Naive thymus-derived CD8-positive, alpha-beta T cell (primary cell): ENCODE measurements around the gene PPP2R5D. TPM values are rescaled to one million over a fixed set of nuclear protein-coding genes. Genes with fewer than 3 reads are reported as not detected.

Experiments used
- ATAC-seq, 2 donors: fragments of 150-1000 bp; cut with Tn5 transposase in 1 of 2; sonication (Bioruptor Pico), chemical (Tn5 transposase) in 1 of 2; 1 replicate in 1 of 2; 2 replicates in 1 of 2; pipeline ENCODE4 v1.10.0; 2021; ENCODE audit warnings: mild to moderate bottlenecking in 2 of 2, moderate library complexity in 2 of 2
- POLR2A ChIA-PET: fragments of 350-600 bp; sonication (Branson Sonifier 250); formaldehyde crosslinking; loops from one replicate; lab custom pipeline; 2021; ENCODE audit warnings: antibody characterized with exemption; lab: Charles Lee
- DNase-seq, 10 donors: peaks; one replicate each; pipeline versions ENCODE4 v3.0.0 to v3.0.0-alpha.2; 2020 to 2022
- H3K27ac Mint-ChIP-seq, 10 donors: one replicate each; pipeline ENCODE4 v1.8.0; 2020 to 2022; ENCODE audit warnings: mild to moderate bottlenecking in 10 of 10, mixed read lengths in 10 of 10, moderate library complexity in 4 of 10, inconsistent platforms in 1 of 10
- H3K27me3 Mint-ChIP-seq, 5 donors: one replicate each; pipeline ENCODE4 v1.8.0; 2021 to 2022; ENCODE audit warnings: mixed read lengths in 5 of 5
- H3K36me3 Mint-ChIP-seq, 3 donors: one replicate each; pipeline ENCODE4 v1.8.0; 2020 to 2022; ENCODE audit warnings: mixed read lengths in 3 of 3, mild to moderate bottlenecking in 2 of 3, inconsistent platforms in 1 of 3
- H3K4me1 Mint-ChIP-seq, 4 donors: one replicate each; pipeline ENCODE4 v1.8.0; 2021 to 2022; ENCODE audit warnings: mixed read lengths in 4 of 4
- H3K4me3 Mint-ChIP-seq, 10 donors: one replicate each; pipeline ENCODE4 v1.8.0; 2020 to 2022; ENCODE audit warnings: mild to moderate bottlenecking in 10 of 10, mixed read lengths in 10 of 10, moderate library complexity in 6 of 10, inconsistent platforms in 1 of 10
- H3K9me3 Mint-ChIP-seq, 9 donors: one replicate each; pipeline ENCODE4 v1.8.0; 2020 to 2022; ENCODE audit warnings: mixed read lengths in 9 of 9, mild to moderate bottlenecking in 3 of 9, inconsistent platforms in 1 of 9, moderate library complexity in 1 of 9
- polyA plus RNA-seq, 3 donors: library from polyadenylated mRNA; unstranded; fragments of 300-500 nt; fragmentation: Illumina TruSeq; gene quantifications; one replicate each; pipeline ENCODE4 v1.2.3, GENCODE V29; 2021
- total RNA-seq, 8 experiments: library from RNA in 2 of 8; stranded (reverse) in 2 of 8; gene quantifications; one replicate each; pipeline ENCODE4 v1.2.3 and lab custom pipeline; 2021 to 2026

PPP2R5D gene
- total and polyA plus RNA-seq, 5 experiments from 2014 or later = 11.6 to 32.4 (median 27.0) TPM

- no peak for DNase-seq
- Mint-ChIP-seq H3K4me1 (peaks cover 17 to 47% (median 38%) of the 10 kb centered on the region in 4 donors), H3K36me3 (peaks cover 4 to 51% (median 17%) of the 10 kb centered on the region in 3 donors), H3K27ac (peak overlapping the region; percentile 96 to 100 (median 99)), H3K9me3 (no peaks in the 10 kb centered on the region), H3K27me3 (no peaks in the 10 kb centered on the region), H3K4me3 (peak overlapping the region; percentile 93 to 99 (median 95))
- no peak for ATAC-seq
- POLR2A ChIA-PET = interaction anchor here (1.1 to 3.3 kb wide), 6 partner anchors 40 to 309 kb away, joined by 5 to 41 read pairs (median 16); partner anchors contain the start of genes CNPY3, KLHDC3, MEA1 and PEX6
These were observed 75.8 kb downstream of the PPP2R5D start for GRCh38 chr6:43060034-43060754.

GRCh38 chr6:43060755-43061633 is 76.6 kb downstream of the PPP2R5D start:
- no peaks in the 10 kb centered on the region for H3K9me3 Mint-ChIP-seq
- H3K36me3 Mint-ChIP-seq = peaks cover 4 to 51% (median 22%) of the 10 kb centered on the region in 3 donors
- H3K27me3 Mint-ChIP-seq = no peaks in the 10 kb centered on the region
- DNase-seq = peak in 1 of 10 donors; percentile 57
- H3K4me1 Mint-ChIP-seq = peaks cover 17 to 46% (median 38%) of the 10 kb centered on the region in 4 donors
- POLR2A ChIA-PET = interaction anchor here (0.6 to 3.3 kb wide), 2 partner anchors 47 to 120 kb away, joined by 4 to 41 read pairs; partner anchors contain the start of genes KLHDC3 and MEA1
- H3K27ac Mint-ChIP-seq = peak overlapping the region; percentile 82 to 100 (median 99)
- peak overlapping the region; percentile 93 to 99 (median 95) for H3K4me3 Mint-ChIP-seq
- no peak for ATAC-seq

- no peaks in the 10 kb centered on the region for H3K27me3 Mint-ChIP-seq
- H3K9me3 Mint-ChIP-seq = no peaks in the 10 kb centered on the region
- POLR2A ChIA-PET = no interaction called here
These were observed 77.5 kb downstream of the PPP2R5D start for GRCh38 chr6:43061861-43062260.

More at GRCh38 chr6:43061861-43062260, 77.5 kb downstream of the PPP2R5D start:
- ATAC-seq = no peak
- H3K4me3 Mint-ChIP-seq = peak overlapping the region in 3 of 10 donors; percentile 22 to 97 (median 95)
- peaks cover 17 to 44% (median 36%) of the 10 kb centered on the region in 4 donors for H3K4me1 Mint-ChIP-seq
- peaks cover 4 to 53% (median 23%) of the 10 kb centered on the region in 3 donors for H3K36me3 Mint-ChIP-seq
- H3K27ac Mint-ChIP-seq = peak overlapping the region in 1 of 10 donors; percentile 87
- no peak for DNase-seq

Other genes with a start within 250 kb of the PPP2R5D start
- gene TBCC, start 238.5 kb upstream of the PPP2R5D start, total RNA-seq = 10 to 100 TPM; 76.0 to 77.0 TPM
- gene TBCC, start 238.5 kb upstream of the PPP2R5D start, polyA plus RNA-seq = 100 to 1,000 TPM; 112 to 126 (median 125) TPM
- 10 to 100 TPM; 38.6 to 39.9 TPM for gene BICRAL, start 202.5 kb upstream of the PPP2R5D start, total RNA-seq
- 1 to 10 TPM; 3.6 to 6.3 (median 4.2) TPM for gene BICRAL, start 202.5 kb upstream of the PPP2R5D start, polyA plus RNA-seq
- gene RPL7L1, start 105.0 kb upstream of the PPP2R5D start, total RNA-seq = 100 to 1,000 TPM; 113 to 135 TPM
- gene RPL7L1, start 105.0 kb upstream of the PPP2R5D start, polyA plus RNA-seq = 10 to 100 TPM; 65.3 to 87.9 (median 67.4) TPM
- gene PTCRA, start 68.5 kb upstream of the PPP2R5D start, total RNA-seq = not detected
- gene PTCRA, start 68.5 kb upstream of the PPP2R5D start, polyA plus RNA-seq = not detected
- 100 to 1,000 TPM; 102 to 103 TPM for gene CNPY3, start 55.1 kb upstream of the PPP2R5D start, total RNA-seq
- 100 to 1,000 TPM in 2 of 3 donors, 10 to 100 TPM in 1; 90.3 to 158 (median 124) TPM for gene CNPY3, start 55.1 kb upstream of the PPP2R5D start, polyA plus RNA-seq
- 1 to 10 TPM; 1.9 to 2.1 TPM for gene GNMT, start 23.8 kb upstream of the PPP2R5D start, total RNA-seq
- under 1 TPM in 2 of 3 donors, not detected in 1; 0.19 to 0.34 TPM for gene GNMT, start 23.8 kb upstream of the PPP2R5D start, polyA plus RNA-seq
- 10 to 100 TPM; 34.5 to 38.3 TPM for gene PEX6, start 5.4 kb upstream of the PPP2R5D start, total RNA-seq
- gene PEX6, start 5.4 kb upstream of the PPP2R5D start, polyA plus RNA-seq = 10 to 100 TPM; 17.6 to 30.8 (median 23.6) TPM
- gene MEA1, start 29.4 kb downstream of the PPP2R5D start, total RNA-seq = 10 to 100 TPM; 33.9 to 38.4 TPM
- 10 to 100 TPM; 73.4 to 90.9 (median 77.5) TPM for gene MEA1, start 29.4 kb downstream of the PPP2R5D start, polyA plus RNA-seq
- 10 to 100 TPM; 71.6 to 77.3 TPM for gene KLHDC3, start 29.7 kb downstream of the PPP2R5D start, total RNA-seq
- gene KLHDC3, start 29.7 kb downstream of the PPP2R5D start, polyA plus RNA-seq = 100 to 1,000 TPM; 107 to 136 (median 117) TPM
- 10 to 100 TPM; 53.9 to 55.5 TPM for gene RRP36, start 37.1 kb downstream of the PPP2R5D start, total RNA-seq
- 10 to 100 TPM; 52.7 to 74.5 (median 57.8) TPM for gene RRP36, start 37.1 kb downstream of the PPP2R5D start, polyA plus RNA-seq
- gene CUL7, start 69.3 kb downstream of the PPP2R5D start, total RNA-seq = 10 to 100 TPM; 13.2 to 14.4 TPM
- gene CUL7, start 69.3 kb downstream of the PPP2R5D start, polyA plus RNA-seq = 1 to 10 TPM; 1.6 to 3.5 (median 1.6) TPM
- 10 to 100 TPM; 58.1 to 59.3 TPM for gene MRPL2, start 74.9 kb downstream of the PPP2R5D start, total RNA-seq
- 10 to 100 TPM; 40.7 to 69.9 (median 59.5) TPM for gene MRPL2, start 74.9 kb downstream of the PPP2R5D start, polyA plus RNA-seq
- gene KLC4, start 75.1 kb downstream of the PPP2R5D start, total RNA-seq = 10 to 100 TPM; 57.2 to 64.6 TPM
- gene KLC4, start 75.1 kb downstream of the PPP2R5D start, polyA plus RNA-seq = 10 to 100 TPM in 2 of 3 donors, 1 to 10 TPM in 1; 9.9 to 12.7 (median 10.9) TPM
- 10 to 100 TPM; 19.4 to 22.2 TPM for gene PTK7, start 91.7 kb downstream of the PPP2R5D start, total RNA-seq
- gene PTK7, start 91.7 kb downstream of the PPP2R5D start, polyA plus RNA-seq = 10 to 100 TPM in 1 of 3 donors, 1 to 10 TPM in 1, not detected in 1; 6.5 to 10.3 TPM
- gene SRF, start 186.7 kb downstream of the PPP2R5D start, total RNA-seq = 10 to 100 TPM; 26.5 to 27.3 TPM
- 1 to 10 TPM; 3.9 to 6.9 (median 5.2) TPM for gene SRF, start 186.7 kb downstream of the PPP2R5D start, polyA plus RNA-seq
- 100 to 1,000 TPM; 101 to 110 TPM for gene CUL9, start 197.6 kb downstream of the PPP2R5D start, total RNA-seq
- gene CUL9, start 197.6 kb downstream of the PPP2R5D start, polyA plus RNA-seq = 10 to 100 TPM in 2 of 3 donors, 1 to 10 TPM in 1; 6.8 to 10.4 (median 10.3) TPM
- 10 to 100 TPM; 45.9 to 53.8 TPM for gene DNPH1, start 244.9 kb downstream of the PPP2R5D start, total RNA-seq
- gene DNPH1, start 244.9 kb downstream of the PPP2R5D start, polyA plus RNA-seq = 100 to 1,000 TPM; 109 to 173 (median 121) TPM